ENCODE data around the gene SNORC.

SNORC gene

DNA sequence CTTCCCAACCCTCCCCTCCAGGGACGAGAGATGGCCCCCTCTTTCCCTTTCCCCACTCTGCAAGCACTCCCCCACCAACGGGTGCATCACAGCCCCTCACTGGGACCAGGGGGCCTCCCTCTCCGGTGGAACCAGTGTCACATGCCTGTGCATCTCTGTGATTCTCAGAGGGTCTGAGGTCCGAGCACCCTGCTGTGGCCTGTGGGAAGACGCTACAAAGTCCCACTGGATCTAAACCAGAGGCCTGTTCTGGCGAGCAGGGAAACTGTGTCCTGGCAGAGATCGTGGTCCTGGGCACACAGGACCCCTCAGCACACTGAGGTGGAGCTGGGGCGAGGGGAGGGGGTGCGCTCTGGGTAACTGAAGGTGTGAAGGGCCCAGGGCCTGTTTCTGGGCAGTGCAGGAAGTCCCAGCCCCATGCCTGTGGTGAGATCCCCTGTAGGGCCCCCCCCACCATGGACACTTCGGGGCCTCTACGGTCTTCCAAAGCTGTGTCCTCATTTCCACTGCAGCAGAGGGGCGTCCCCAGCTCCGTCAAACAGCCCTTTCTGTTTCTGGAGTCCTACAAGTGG lies 8.0 kb downstream of the SNORC start:
- H3K4me3 ChIP-seq (ENCODE audit: low read length): no peak overlapping the region
- TF ChIP-seq, protein P1, sequence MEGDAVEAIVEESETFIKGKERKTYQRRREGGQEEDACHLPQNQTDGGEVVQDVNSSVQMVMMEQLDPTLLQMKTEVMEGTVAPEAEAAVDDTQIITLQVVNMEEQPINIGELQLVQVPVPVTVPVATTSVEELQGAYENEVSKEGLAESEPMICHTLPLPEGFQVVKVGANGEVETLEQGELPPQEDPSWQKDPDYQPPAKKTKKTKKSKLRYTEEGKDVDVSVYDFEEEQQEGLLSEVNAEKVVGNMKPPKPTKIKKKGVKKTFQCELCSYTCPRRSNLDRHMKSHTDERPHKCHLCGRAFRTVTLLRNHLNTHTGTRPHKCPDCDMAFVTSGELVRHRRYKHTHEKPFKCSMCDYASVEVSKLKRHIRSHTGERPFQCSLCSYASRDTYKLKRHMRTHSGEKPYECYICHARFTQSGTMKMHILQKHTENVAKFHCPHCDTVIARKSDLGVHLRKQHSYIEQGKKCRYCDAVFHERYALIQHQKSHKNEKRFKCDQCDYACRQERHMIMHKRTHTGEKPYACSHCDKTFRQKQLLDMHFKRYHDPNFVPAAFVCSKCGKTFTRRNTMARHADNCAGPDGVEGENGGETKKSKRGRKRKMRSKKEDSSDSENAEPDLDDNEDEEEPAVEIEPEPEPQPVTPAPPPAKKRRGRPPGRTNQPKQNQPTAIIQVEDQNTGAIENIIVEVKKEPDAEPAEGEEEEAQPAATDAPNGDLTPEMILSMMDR (conservative IDR thresholded peaks at IDR 0.05; ENCODE audit: low read length): no peak
- no peak for DNase-seq (ENCODE audit: low read depth)

DNA sequence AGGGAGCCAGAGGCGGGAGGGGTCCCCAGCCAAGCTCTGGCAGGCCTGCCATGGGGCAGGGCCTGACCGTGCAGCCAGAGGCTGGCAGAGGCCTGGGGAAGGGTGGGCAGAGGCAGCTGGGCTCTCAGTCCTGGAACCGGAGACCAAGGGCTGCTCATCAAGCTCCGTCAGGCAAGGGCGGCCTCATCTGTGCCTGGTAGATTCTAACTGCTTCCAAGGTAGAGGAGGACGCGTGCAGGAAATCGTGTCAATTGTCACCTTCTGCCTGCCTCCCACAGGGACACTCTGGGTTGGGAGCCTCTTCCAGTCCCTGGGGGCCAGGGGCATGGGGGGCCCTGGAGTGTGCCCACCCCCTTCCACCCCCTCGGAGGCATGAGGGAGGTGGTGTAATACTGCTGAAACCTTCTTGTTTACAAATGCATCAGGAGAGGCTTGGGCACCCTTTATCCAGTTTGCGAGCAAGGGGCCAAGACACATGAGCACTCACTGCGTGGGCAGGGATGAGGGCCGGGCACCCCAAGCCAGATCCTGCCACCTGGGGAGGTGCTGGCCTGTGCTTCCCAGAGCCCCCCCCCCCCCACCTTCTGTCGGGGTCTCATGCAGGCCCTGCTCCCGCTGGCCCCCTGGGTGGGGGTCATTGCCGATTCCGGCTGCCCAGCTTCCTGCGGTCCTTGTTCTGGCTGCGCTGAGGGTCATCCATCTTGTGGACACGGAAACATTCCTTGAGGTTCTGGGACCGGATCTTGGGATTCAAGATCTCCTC lies 9.0 kb downstream of the SNORC start:
- TF ChIP-seq, protein P1 (conservative IDR thresholded peaks at IDR 0.05; ENCODE audit: low read length): no peak
- H3K4me3 ChIP-seq (ENCODE audit: low read length): no peak overlapping the region
- no peak for DNase-seq (ENCODE audit: low read depth)

DNA sequence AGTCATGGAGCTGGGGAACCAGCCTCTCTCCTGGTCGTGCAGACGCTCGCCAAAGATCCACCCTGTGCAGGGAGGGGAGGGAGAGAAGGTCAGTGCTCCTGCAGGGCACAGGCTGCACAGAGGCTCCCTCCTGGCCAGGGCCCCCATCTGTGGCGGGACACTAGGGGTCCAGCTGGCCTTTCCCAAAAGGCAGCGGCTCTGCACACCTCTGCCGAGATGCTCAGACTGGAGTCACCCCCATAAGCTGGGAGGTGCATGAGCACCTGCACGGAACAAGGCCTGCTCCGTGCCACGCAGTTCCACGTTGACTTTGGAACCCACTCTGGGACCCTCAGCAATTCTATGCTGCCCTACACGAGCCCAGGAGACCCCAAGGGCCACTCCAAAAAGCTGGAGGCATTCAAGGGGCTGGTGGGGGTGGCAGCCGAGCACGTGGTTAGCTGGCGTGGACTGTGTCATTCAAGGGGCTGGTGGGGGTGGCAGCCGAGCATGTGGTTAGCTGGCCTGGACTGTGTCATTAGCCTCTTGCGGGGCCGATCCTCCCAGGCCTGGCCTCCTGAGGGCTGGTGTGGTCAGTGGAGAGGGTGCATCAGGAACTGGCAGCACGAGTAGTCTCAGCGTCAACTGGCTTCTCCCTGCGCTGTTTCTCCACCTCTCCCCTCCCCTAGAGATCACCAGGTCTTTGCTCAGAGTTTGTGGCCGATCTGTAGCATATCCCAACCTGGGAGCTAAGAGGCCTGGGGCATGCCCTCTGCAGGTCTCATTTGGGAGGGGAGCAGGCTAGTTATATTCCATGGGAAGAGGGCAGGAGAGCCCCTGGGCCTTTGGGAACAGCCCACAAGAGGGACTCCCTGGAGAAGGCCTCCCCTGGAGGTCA lies 9.8 kb downstream of the SNORC start:
- TF ChIP-seq, protein P1 (conservative IDR thresholded peaks at IDR 0.05; ENCODE audit: low read length): no peak
- no peak for DNase-seq (ENCODE audit: low read depth)
- no peak overlapping the region for H3K4me3 ChIP-seq (ENCODE audit: low read length)

DNA sequence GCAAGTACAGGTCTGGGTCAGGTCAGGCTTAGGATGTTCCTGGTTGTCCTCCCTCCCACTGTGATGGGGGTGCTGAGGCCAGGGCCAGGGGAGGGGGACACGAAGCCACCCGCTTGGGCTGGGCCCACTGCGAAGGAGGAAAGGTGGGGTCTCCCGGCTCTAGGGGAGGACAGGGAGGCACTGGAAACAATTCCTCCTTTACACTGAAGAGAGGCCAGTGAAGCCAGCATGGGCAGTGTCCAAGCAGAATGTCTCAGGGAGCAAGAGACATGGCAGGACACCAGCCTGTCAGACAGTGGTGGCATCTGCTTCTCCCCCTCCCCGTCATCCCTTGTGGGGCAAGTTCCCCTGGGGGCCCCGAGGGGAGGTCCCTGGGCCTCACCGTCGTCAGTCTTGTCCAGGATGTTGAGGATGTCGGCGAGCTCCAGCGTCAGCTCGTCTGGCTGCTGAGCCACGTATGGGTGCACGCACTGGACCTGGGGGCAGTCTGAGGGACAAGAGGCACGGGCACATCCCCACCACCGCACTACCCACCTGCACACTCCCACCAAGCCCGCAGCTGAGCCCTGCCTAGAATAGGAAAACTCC lies 10.8 kb downstream of the SNORC start:
- no peak overlapping the region for H3K4me3 ChIP-seq (ENCODE audit: low read length)
- no peak for DNase-seq (ENCODE audit: low read depth)
- TF ChIP-seq, protein P1 (conservative IDR thresholded peaks at IDR 0.05; ENCODE audit: low read length): no peak

DNA sequence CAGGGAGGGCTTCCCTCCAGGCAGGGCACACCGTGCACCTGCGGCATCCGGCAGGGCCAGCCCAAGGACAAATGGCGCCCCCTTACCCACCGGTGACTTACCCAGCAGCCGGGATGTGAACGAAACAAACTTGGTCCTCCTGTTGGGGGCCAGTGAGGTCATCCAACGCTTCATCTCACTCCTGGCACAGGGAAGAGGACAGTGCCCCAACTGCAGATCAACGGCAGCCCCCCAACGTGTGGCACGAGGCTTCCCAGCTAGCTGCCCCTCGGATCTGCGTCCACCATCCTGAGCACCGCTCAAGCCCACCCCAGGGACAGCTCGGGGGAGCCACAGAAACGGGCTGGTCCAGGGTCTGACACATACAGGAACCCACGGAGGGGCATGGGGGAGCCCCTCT lies 12.0 kb downstream of the SNORC start:
- DNase-seq (ENCODE audit: low read depth): no peak
- H3K4me3 ChIP-seq (ENCODE audit: low read length): no peak overlapping the region
- TF ChIP-seq, protein P1 (conservative IDR thresholded peaks at IDR 0.05; ENCODE audit: low read length): no peak

DNA sequence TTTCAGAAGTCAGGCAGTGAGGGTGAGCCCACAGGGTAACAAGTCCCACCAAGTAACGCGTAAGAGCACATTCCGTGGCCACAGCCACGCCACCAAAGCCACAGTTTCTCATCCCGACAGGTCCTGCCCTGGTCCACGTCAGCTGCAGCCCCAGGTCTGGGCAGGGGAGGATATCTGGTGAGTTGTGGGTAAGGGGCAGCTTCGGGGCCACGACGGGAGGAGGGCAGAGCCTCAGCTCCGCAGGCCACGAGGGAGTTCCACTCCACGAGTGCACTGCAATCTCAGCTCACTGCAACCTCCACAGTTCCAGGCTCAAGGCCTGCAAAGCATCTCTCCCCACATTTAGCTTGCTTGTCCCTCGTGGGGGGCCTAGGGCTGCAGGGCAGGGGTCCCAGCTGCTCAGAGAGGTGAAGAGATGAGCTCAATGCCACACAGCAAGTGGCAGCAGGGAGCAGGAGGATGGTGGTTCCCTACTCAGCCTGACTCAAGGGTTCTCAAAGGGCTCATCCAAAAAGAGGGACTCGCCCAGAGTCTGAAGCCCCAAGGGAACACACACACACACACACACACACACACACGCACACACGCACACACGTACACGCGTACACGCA lies 12.5 kb downstream of the SNORC start:
- DNase-seq (ENCODE audit: low read depth): no peak
- H3K4me3 ChIP-seq (ENCODE audit: low read length): no peak overlapping the region
- TF ChIP-seq, protein P1 (conservative IDR thresholded peaks at IDR 0.05; ENCODE audit: low read length): no peak

Data from AG10803 (cell line).